Measurements from ENCODE around the gene CD19.
A peak's percentile ranks its signal among the peaks of the same experiment; 100 is the strongest.

- no peak for TF ChIP-seq CTCF (IDR thresholded peaks at IDR 0.05)
- TF ChIP-seq POLR2A (IDR thresholded peaks at IDR 0.05) = peak in 2 of 4 donors; percentile 70 to 73
These were observed 6.2 kb upstream of the CD19 start for GRCh38 chr16:28925386-28926228.

Data from upper lobe of left lung (tissue), 4 donors.